Ishikawa (cell line): ENCODE results near the gene LSM11.

ENCODE experiments used
- CEBPB ChIP-seq: IDR thresholded peaks from 2 replicates; pipeline ENCODE4 v1.6.1; 2012
- CREB1 ChIP-seq: IDR thresholded peaks from 2 replicates; pipeline ENCODE4 v1.6.1; 2012; ENCODE audit warnings: low read depth
- EGR1 ChIP-seq: IDR thresholded peaks from 2 replicates; pipeline ENCODE4 v1.6.1; 2012
- EP300 ChIP-seq: IDR thresholded peaks from 2 replicates; pipeline ENCODE4 v1.6.1; 2012; ENCODE audit warnings: borderline replicate concordance
- FOXM1 ChIP-seq: IDR thresholded peaks from 2 replicates; pipeline ENCODE4 v1.6.1; 2012; ENCODE audit warnings: low read depth, borderline replicate concordance
- MAX ChIP-seq: IDR thresholded peaks from 2 replicates; pipeline ENCODE4 v1.6.1; 2012
- NFIC ChIP-seq: IDR thresholded peaks from 2 replicates; pipeline ENCODE4 v1.6.1; 2012
- RAD21 ChIP-seq: IDR thresholded peaks from 2 replicates; pipeline ENCODE4 v1.6.1; 2012; ENCODE audit warnings: low read depth
- REST ChIP-seq: IDR thresholded peaks from 2 replicates; pipeline ENCODE4 v1.6.1; 2012; ENCODE audit warnings: low read depth, mild to moderate bottlenecking
- TAF1 ChIP-seq: IDR thresholded peaks from 2 replicates; pipeline ENCODE4 v1.6.1; 2012; ENCODE audit warnings: low read depth, mild to moderate bottlenecking
- TEAD4 ChIP-seq: IDR thresholded peaks from 2 replicates; pipeline ENCODE4 v1.6.1; 2012
- USF1 ChIP-seq: IDR thresholded peaks from 2 replicates; pipeline ENCODE4 v1.6.1; 2012
- YY1 ChIP-seq: IDR thresholded peaks from 2 replicates; pipeline ENCODE4 v1.6.1; 2012; ENCODE audit warnings: low read depth

DNA sequence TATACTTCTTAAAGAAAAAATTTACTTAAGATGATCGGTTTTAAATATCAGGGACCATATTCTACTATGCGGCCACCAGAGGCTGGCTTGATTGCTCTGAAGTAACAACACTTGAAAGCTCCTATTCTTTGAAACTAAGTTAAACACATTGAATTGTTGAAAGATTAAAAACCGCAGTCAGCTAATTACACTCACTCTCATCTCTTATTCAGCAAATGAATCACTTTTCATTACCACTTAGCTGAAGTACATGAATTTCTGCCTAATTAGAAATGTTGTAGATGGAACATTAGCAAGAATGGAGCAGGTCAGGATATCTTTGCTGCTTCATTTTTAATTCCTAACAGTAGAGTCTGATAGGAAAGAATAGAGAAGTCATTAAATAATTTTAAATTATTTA is 42.3 kb downstream of the LSM11 start:
- no peak for TF ChIP-seq EP300
- no peak for TF ChIP-seq EGR1
- no peak for TF ChIP-seq REST
- TF ChIP-seq YY1 = no peak
- TF ChIP-seq TAF1 = no peak
- no peak for TF ChIP-seq USF1
- no peak for TF ChIP-seq RAD21
- no peak for TF ChIP-seq MAX
- TF ChIP-seq CREB1 = no peak
- TF ChIP-seq CEBPB = no peak
- TF ChIP-seq TEAD4 = no peak
- TF ChIP-seq FOXM1 = no peak
- TF ChIP-seq NFIC = no peak
